NCI-H2029 (cell line): ENCODE measurements around the gene COPZ2.
"Not testable (repeated sequence)": the region's sequence is repeated elsewhere in the genome, so short reads cannot be mapped to it uniquely, and the experiment has no call there.

ENCODE experiments used
- DNase-seq: peaks from one replicate; lab custom pipeline; 2025; lab: John Stamatoyannopoulos, UW

The COPZ2 gene

GRCh38 chr17:48055531-48056245 is 18.1 kb upstream of the COPZ2 start:
- DNase-seq: no peak

- peak; percentile 91 for DNase-seq
These were observed 16.9 kb upstream of the COPZ2 start for GRCh38 chr17:48054238-48055185.

GRCh38 chr17:48053758-48054237 is 16.2 kb upstream of the COPZ2 start:
- DNase-seq: no peak

GRCh38 chr17:48052956-48053757 is 15.6 kb upstream of the COPZ2 start:
- peak; percentile 66 for DNase-seq

- DNase-seq: no peak
These were observed 14.3 kb upstream of the COPZ2 start for GRCh38 chr17:48051706-48052486.

GRCh38 chr17:48051283-48051682 is 13.7 kb upstream of the COPZ2 start:
- no peak for DNase-seq

GRCh38 chr17:48048384-48049126 is 11.0 kb upstream of the COPZ2 start:
- peak; percentile 47 for DNase-seq

- DNase-seq: peak; percentile 98
These were observed 10.3 kb upstream of the COPZ2 start, which contains the start of gene NFE2L1 for GRCh38 chr17:48047741-48048383. NFE2L1 (plus strand) TSS chr17:48048359; CDS start chr17:48051119, 2,760 bp downstream.

GRCh38 chr17:48047113-48047740 is 9.6 kb upstream of the COPZ2 start:
- no peak for DNase-seq

GRCh38 chr17:48046296-48046695 is 8.7 kb upstream of the COPZ2 start:
- no peak for DNase-seq

GRCh38 chr17:48045316-48046001 is 7.9 kb upstream of the COPZ2 start:
- no peak for DNase-seq

- no peak for DNase-seq
These were observed 7.3 kb upstream of the COPZ2 start for GRCh38 chr17:48044851-48045250.

- no peak for DNase-seq
These were observed 5.6 kb upstream of the COPZ2 start for GRCh38 chr17:48043176-48043575.

- DNase-seq: no peak
These were observed 1.1 kb upstream of the COPZ2 start for GRCh38 chr17:48038687-48039086.

- DNase-seq: no peak
These were observed 284 bp upstream of the COPZ2 start for GRCh38 chr17:48037838-48038323.

- DNase-seq: no peak
These were observed 933 bp downstream of the COPZ2 start for GRCh38 chr17:48036693-48037035.

GRCh38 chr17:48034734-48035133 is 2.9 kb downstream of the COPZ2 start:
- not testable (repeated sequence) for DNase-seq

GRCh38 chr17:48031966-48032365 is 5.6 kb downstream of the COPZ2 start:
- DNase-seq: no peak

GRCh38 chr17:48030531-48030930 is 7.1 kb downstream of the COPZ2 start:
- DNase-seq: no peak
